ENCODE data around the gene SMYD3.
"Not testable (repeated sequence)": the region's sequence is repeated elsewhere in the genome, so short reads cannot be mapped to it uniquely, and the experiment has no call there.

SMYD3 gene

GRCh38 chr1:245751116-245751515 lies 756.0 kb downstream of the SMYD3 start:
- no peak for DNase-seq (ENCODE audit: low read depth in 1 of 2, low spot score in 1 of 2)

DNA sequence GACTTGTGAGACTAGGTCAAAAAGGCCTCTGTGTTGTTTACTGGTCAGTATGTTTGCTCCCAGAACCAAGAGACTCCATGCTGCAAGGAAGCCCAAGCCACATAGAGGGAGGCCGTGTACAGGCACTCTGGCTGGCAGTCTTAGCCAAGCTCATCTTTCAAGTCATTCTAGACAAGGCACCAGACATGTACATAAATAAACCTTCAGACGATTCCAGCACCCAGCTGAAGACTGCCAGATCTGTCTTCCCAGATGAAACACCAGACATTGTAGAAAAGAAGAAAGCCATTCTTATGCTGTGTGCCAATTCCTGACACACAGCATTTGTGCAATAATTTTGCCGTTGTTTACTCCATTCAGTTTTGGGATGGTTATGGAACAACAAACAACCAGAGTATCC lies 756.8 kb downstream of the SMYD3 start:
- DNase-seq (ENCODE audit: low read depth in 1 of 2, low spot score in 1 of 2): no peak

DNA sequence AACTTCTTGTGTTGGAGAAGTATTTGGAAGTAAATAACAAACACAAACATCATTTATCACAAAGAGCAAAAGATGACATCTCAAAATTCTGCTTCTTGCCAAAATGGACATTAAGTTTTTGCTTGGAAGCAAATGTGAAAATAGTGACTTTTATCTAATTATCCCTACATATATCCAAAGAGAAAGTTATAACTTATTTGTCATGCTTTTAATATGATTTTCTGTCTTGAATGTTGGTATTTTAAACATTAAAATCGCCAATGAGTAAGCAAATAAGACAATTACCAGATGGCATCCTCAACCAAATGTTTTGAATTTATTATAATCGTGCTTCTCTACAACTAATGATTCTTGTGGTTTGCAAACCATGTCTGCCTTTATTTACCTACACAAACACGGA lies 758.0 kb downstream of the SMYD3 start:
- DNase-seq (ENCODE audit: low read depth in 1 of 2, low spot score in 1 of 2): no peak

- DNase-seq (ENCODE audit: low read depth in 1 of 2, low spot score in 1 of 2): no peak
Observed at GRCh38 chr1:245748646-245749045, 758.4 kb downstream of the SMYD3 start.

GRCh38 chr1:245748240-245748639 lies 758.8 kb downstream of the SMYD3 start:
- no peak for DNase-seq (ENCODE audit: low read depth in 1 of 2, low spot score in 1 of 2)

- no peak for DNase-seq (ENCODE audit: low read depth in 1 of 2, low spot score in 1 of 2)
Observed at GRCh38 chr1:245742896-245743295, 764.2 kb downstream of the SMYD3 start.

- DNase-seq (ENCODE audit: low read depth in 1 of 2, low spot score in 1 of 2): not testable (repeated sequence)
Observed at GRCh38 chr1:245740336-245740735, 766.7 kb downstream of the SMYD3 start.

GRCh38 chr1:245730801-245731200 lies 776.3 kb downstream of the SMYD3 start:
- DNase-seq (ENCODE audit: low read depth in 1 of 2, low spot score in 1 of 2): no peak

GRCh38 chr1:245728035-245728434 lies 779.0 kb downstream of the SMYD3 start:
- DNase-seq (ENCODE audit: low read depth in 1 of 2, low spot score in 1 of 2): not testable (repeated sequence)

DNA sequence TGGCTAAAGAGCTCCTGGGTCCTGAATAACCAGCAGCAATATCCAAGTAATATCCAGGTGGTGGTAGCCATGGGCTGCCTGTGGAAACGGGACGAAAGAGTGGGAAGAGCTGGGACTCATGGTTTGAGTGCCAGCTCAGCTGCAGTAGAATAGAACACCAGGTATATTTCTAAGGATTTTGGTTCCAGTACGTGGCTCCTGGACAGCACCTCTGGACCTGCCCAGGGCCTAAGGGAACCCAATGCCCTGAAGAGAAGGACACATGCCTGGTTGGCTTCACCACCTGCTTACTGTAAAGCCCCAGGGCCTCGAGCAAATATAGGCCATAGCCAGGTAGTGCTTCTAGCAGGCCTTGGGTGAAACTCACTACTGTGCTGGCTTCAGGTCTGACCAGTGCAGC lies 785.6 kb downstream of the SMYD3 start:
- DNase-seq (ENCODE audit: low read depth in 1 of 2, low spot score in 1 of 2): no peak

- no peak for DNase-seq (ENCODE audit: low read depth in 1 of 2, low spot score in 1 of 2)
Observed at GRCh38 chr1:245718951-245719350, 788.1 kb downstream of the SMYD3 start.

DNA sequence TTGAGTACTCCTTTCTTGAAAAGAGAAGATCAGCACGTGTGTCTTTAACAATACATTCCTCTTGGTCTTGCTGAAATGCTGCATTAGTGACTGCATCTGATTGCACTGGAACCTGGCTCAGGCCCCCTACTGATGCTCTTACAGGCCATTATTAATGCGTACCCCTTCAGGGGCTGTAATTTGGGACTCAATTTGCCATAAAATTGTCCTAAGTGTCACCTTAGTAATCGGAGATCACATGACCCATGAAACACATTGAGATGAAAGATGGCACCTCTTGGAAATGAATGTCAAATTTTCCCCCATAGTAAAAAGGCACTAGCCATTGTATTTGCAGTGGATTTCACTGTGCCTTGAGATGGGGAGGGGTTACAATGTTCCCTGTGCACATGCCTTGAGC lies 789.0 kb downstream of the SMYD3 start:
- DNase-seq (ENCODE audit: low read depth in 1 of 2, low spot score in 1 of 2): no peak

- DNase-seq (ENCODE audit: low read depth in 1 of 2, low spot score in 1 of 2): no peak
Observed at GRCh38 chr1:245717611-245718010, 789.5 kb downstream of the SMYD3 start.

DNA sequence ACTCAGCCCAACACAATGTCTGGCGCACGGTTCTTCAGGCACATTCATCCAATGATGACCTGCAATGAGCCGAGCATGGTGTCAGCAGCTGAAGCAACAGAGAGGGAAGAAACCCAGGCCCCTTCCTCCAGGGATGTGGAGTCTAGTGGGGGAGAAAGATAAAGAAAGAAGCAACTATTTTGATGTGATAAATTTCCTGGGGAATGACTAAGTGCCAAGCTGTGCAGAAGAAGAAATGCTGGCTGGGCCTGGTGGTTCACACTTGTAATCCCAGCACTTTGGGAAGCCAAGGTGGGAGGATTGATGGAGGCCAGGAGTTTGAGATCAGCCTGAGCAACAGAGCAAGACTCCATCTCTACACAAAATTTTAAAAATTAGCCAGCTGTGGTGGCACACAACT lies 790.5 kb downstream of the SMYD3 start:
- no peak for DNase-seq (ENCODE audit: low read depth in 1 of 2, low spot score in 1 of 2)

DNA sequence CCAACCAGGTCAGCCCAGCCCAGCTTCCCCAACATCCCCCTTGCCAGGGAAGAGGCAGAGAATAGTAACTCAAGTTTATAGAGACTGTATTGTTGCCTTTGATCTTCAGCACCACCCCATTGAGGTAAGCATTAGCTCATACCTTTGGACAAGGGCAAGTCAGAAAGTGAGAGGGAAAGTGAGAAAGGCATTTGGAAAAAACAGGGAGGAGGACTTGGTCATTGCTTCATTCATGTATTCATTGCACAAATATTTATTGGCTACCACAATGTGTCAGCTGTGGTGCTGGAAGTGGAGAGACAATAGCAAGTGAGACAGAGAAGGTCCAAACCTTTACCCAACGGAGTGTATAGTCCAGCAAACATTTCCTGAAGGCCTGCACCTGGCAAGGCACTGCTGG lies 791.1 kb downstream of the SMYD3 start:
- DNase-seq (ENCODE audit: low read depth in 1 of 2, low spot score in 1 of 2): no peak

DNA sequence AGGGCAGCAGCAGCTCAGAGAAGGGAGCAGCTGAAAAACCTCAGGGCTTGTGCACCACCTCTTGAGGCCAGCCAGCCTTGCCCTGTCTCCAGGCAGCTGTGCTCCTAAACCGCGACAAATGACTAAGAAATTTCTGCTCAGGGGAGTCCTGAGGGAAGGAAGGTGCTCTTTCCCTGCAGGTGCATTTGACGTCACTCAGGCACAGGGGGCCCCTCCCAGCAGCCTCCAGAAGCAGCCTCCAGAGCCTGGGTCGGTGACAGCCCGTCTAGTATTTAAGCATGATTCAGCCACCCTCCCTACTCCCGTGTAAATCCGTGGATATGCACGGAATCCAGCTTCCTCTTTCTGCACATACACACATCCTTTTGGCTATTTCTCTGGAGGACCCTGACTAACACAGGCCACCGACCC lies 791.8 kb downstream of the SMYD3 start:
- no peak for DNase-seq (ENCODE audit: low read depth in 1 of 2, low spot score in 1 of 2)

GRCh38 chr1:245714027-245714426 lies 793.1 kb downstream of the SMYD3 start:
- not testable (repeated sequence) for DNase-seq (ENCODE audit: low read depth in 1 of 2, low spot score in 1 of 2)

DNA sequence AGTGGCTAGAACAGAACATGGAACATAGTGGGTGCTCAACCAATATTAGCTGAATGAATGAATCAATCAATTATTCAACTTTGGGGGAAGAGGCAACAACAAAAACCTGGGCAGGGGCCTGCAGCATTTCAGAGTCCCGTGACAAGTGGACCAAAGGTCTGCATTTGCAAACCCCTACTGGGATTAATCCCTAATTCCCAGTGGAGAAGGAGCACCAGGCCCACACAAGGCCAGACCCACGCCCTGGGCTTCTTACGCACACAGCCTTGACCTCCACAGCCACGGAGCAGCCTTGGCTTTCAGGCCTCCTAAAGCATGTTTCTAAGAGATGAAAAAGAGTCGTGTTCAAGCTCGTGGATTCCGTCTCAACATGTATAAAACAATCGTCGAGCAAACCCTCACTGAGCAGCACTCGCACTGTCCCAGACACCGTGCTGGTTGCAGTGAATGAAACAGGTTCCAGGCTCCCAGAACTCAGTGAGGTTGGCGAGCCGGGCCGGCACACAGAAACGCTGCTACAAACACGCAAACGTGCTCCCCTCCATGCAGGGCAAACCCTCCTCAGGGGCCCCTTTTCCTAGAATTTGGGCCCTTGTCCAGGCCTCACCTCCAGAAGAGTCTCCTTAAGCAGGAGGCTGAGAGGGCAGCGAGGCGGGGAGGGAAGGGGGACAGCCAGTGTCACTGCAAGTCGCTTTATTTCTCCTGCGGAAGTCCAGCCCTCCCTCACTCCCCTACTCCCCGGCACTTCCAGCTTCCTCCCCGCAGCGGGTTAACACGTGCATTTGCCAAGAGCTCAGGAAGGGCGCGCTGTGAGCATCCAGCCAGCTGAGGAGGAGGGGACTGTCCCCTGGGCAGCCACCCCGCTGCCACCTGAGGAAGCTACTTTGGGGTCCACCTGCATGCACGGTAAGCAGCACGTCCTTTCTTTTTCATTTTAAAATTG lies 795.8 kb downstream of the SMYD3 start:
- no peak for DNase-seq (ENCODE audit: low read depth in 1 of 2, low spot score in 1 of 2)

- no peak for DNase-seq (ENCODE audit: low read depth in 1 of 2, low spot score in 1 of 2)
Observed at GRCh38 chr1:245707941-245708340, 799.1 kb downstream of the SMYD3 start.

DNA sequence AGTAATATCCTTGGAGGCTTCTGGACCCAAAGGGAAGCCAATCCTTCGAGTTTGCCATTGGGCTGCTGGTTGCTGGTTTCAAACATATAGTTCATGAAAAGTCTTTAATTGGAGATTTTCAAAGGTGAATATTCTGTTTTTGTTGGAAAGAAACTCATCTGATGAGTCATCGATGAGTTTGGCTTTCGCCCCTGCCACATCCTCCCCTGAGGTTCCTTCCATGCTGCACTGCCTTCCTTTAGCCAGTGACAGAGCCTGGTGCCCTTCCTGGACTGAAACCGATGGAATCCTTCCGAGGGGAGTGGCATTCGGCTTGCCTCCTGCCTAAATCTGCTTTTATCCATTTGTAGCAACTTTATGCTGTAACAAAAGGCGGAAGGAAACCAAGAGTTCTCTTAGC lies 802.3 kb downstream of the SMYD3 start:
- DNase-seq (ENCODE audit: low read depth in 1 of 2, low spot score in 1 of 2): no peak

DNA sequence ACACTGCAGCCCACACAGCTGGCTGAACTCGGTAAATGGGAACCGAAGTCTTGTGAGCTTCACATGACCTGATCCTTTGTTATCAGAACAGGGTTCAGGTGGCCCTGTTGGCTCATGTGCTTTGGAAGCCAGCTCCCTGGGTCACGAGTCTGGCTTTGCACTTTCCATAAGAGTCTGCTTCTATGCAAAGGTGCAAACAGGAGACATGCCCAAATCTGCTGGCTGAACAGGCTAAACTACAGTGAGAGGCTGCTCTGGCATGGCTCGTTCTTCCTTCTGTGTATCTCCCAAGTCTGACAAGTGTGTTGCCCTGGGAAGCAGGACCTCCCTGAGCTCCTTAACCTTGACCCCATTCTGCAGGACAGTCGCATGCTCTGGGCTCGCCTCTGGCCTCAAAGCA lies 802.7 kb downstream of the SMYD3 start:
- no peak for DNase-seq (ENCODE audit: low read depth in 1 of 2, low spot score in 1 of 2)

- DNase-seq (ENCODE audit: low read depth in 1 of 2, low spot score in 1 of 2): no peak
Observed at GRCh38 chr1:245702346-245702745, 804.7 kb downstream of the SMYD3 start.

DNA sequence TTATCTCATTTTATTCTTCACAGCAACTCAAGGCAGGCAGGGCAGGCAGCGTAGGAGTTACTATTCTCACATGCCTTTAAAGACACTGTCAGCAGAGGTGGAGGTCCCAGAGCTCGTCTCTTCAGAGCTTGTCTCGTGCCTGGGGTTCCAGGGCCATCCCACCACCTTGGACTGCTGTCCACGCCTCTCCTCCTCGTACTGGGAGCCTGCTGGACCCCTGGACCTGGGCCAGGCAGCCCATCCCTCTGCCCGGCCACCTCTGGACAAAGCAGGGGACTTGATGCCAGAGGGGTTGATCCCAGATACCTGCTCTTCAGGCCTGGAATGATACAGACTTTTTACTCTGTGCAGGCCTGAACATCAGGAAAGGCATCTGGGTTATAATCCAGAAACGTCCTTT lies 805.4 kb downstream of the SMYD3 start:
- DNase-seq (ENCODE audit: low read depth in 1 of 2, low spot score in 1 of 2): no peak

Data from stimulated activated CD4-positive, alpha-beta T cell treated with anti-CD3 and anti-CD28 coated beads, Interleukin-15, amount 100 ng/mL, for 1 hour (primary cell).